Glomerular visceral epithelial cell (primary cell): ENCODE data around the gene ZNF189.

Experiments
- DNase-seq: peaks from one replicate; pipeline ENCODE4 v3.0.0-alpha.2; 2016; ENCODE audit errors: extremely low spot score

Gene ZNF189

GRCh38 chr9:101418518-101419430 lies 20.1 kb downstream of the ZNF189 start:
- no peak for DNase-seq

DNA sequence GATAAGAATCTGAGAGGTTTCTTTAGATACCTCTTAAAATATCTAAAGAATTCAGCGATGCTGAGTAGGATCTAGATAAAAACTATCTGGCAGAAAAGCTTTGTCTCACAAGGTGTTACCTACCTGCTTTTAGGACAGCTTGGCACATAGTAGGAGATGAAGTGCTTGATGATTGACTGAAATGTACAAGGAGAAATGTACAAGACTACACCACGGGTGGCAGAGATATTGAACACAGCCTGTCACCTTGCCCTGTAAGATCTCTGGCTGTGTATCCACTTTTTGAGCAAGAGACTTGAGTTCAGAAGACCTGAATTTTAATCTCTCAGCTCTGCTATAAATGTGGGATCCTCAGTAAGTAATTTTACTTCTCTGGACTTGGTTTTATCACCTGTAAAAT lies 21.2 kb downstream of the ZNF189 start:
- DNase-seq = no peak

DNA sequence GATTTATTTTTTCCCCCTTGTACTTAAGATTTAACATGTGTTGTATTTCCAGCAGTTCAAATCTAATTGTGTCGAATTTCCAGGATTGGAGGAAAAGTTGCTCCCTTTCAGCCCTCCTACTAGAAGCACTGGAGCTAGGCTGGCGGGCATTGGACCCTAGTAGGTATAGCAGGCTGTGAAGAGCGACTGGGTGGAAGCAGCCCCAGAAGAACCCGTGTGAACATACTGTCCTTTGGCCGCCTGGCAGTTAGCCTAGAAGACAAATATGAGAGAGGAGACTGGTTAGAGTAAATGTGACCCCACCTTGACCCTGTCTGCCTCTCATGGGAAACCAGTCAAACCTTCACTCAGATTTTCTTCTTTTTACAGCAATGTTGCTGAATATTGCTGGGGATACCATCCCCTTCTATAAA lies 23.0 kb downstream of the ZNF189 start:
- DNase-seq = no peak

- no peak for DNase-seq
These were observed 28.7 kb downstream of the ZNF189 start for GRCh38 chr9:101427358-101427757.

DNA sequence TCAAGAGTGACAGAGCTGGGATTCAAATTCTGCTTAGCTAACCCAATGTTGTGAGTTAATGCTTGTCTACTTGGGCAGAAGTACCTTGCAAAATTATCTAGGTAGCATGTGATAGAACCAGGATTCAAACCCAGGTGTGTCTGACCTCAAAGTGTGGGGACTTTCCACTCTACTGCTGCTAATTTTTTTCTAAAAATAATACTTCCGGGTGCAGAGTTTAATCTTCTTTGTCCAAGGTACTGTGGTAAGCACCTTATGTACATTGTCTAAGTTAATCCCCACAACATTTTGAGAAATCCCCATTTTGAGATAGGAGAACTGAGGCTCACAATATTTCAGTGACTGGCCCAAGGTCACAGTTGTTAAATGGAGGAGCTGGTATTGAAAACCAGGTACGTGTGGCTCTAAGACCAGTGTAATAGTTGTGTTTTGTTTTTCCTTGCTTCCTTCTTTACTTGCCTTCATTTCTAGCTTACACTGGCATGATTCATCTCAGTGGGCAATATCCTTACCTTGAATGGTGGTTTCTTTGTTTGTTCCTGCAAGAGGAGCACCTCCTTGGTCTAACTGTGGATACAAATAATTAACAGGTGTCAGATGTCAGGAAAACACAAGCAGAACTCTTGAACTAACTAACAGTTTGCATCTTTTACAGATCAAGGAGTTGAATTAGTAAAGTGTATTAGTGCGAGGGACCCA lies 29.5 kb downstream of the ZNF189 start:
- no peak for DNase-seq

- DNase-seq = no peak
These were observed 30.3 kb downstream of the ZNF189 start for GRCh38 chr9:101428909-101429308.

- no peak for DNase-seq
These were observed 31.1 kb downstream of the ZNF189 start for GRCh38 chr9:101429736-101430135.

- no peak for DNase-seq
These were observed 33.5 kb downstream of the ZNF189 start for GRCh38 chr9:101432171-101432570.

- no peak for DNase-seq
These were observed 34.1 kb downstream of the ZNF189 start for GRCh38 chr9:101432740-101433139.

GRCh38 chr9:101433229-101433628 lies 34.6 kb downstream of the ZNF189 start:
- DNase-seq = no peak

DNA sequence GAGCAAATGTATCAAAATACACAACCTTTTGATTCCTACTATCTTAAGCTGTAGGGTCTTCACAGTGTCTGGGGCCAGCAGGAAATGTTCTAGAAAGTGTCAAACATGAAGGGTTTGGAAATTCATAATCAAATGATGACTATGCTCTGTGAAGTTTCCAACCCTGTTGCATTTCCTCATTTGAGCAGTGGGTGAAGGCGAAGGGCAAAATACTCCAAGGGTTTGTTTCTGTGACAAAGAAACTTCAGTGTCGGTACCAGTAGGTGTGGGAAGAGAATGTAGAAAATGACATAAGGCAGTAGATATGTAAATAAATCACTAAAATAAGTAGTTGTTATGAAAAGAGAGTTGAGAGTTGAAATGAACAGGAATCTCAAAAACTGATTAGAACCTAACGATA lies 36.3 kb downstream of the ZNF189 start:
- DNase-seq = no peak

GRCh38 chr9:101435601-101436079 lies 37.0 kb downstream of the ZNF189 start, which contains the start of gene ALDOB:
ALDOB (minus strand) TSS chr9:101435774; CDS start chr9:101430887, 4,887 bp downstream.
- no peak for DNase-seq

DNA sequence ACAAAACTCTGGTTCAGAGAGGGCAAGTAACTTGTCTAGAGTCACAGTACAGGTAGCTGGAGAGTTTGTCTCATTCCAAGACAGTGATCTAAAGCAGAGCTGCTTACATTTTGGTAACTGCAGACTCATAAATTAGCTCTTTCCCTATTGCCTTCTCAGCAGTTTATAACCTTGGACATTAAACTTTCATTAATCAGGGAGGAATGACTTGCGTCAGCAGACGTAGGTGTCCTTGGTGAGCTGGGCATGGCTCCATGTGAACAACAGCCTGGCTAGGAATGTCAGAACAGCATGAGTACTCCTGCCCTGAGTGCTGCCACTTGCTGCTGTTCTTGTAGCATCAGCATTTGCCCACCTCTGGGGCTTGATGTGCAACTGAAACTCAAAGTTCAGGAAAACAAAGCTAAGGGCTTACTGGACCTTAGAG lies 39.2 kb downstream of the ZNF189 start:
- no peak for DNase-seq

DNA sequence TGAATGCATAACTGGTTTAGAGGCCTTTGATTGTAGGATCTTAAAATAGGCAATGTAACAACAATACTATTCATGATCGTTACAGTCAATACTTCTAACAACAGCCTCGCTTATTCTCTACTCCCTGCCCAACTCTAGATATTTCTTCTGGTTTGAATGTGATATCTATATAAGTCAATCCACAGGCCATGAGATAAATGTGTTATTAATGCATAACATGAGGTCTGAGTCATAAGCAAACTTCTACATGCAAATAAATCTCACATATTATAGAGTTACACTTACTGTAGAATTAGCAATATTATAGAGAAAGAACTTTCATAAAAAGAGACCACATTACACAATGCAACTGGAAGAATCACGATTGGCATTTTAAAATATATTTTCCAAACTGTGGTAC lies 39.9 kb downstream of the ZNF189 start:
- DNase-seq = no peak

DNA sequence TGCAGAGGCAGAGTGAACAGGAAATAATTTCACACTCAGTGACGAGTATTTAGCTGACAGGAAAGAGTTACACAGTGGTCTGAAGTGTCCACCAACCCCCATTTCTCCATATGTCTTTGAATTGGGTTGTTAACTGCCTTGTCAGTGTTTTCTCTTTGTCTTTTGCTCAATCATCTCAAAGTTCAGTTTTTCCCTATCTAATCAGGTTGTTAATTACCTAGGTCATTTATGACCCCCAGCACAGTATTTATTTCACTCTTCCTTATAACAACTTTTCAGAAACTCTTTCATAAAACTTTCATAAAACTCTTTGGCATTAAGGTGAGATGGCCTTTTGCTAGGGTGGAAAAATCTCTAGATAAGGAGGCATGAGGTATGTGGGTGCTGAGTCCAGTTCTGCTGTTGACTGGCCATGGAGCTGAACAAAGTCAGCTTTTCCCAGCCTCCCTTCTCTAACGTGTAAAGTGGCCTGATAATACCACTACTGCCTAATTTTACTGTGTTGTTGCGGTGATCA lies 42.1 kb downstream of the ZNF189 start:
- DNase-seq = no peak

- no peak for DNase-seq
These were observed 43.7 kb downstream of the ZNF189 start for GRCh38 chr9:101442318-101442717.

GRCh38 chr9:101442736-101443135 lies 44.1 kb downstream of the ZNF189 start:
- DNase-seq = no peak

- DNase-seq = no peak
These were observed 44.7 kb downstream of the ZNF189 start for GRCh38 chr9:101443364-101443771.

DNA sequence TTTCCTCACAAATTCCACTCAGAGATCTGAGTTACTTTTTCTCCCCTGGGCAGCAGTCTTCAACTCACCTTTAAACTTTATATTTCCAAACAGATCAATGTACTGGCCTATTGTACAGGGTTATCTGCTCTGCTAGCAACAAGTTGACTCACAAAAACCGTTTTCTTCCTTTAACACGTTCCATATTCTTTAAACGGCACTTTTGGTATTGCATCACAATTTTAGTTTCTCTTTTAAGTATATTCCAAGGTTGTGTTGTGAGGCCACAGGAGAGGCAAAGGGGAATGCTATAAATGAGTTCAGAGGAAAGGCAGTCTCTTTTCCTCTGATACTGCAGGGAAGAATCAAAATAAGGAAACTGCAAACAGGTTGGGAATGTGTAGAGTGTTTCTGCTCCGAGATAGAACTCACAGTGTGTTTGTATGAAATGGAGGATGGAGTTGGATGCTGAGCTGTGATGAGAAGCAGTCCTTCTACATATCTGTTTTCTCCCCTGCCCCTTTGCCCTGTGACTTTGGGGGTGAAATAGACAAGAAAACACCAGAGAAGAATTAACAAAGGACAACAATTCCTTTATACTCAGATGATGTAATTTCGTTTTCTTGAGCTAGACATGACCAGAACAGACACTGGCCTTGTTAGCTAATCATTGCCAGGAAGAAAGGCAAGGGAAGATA lies 46.8 kb downstream of the ZNF189 start:
- DNase-seq = peak; percentile 32

GRCh38 chr9:101446732-101447131 lies 48.1 kb downstream of the ZNF189 start:
- no peak for DNase-seq

DNA sequence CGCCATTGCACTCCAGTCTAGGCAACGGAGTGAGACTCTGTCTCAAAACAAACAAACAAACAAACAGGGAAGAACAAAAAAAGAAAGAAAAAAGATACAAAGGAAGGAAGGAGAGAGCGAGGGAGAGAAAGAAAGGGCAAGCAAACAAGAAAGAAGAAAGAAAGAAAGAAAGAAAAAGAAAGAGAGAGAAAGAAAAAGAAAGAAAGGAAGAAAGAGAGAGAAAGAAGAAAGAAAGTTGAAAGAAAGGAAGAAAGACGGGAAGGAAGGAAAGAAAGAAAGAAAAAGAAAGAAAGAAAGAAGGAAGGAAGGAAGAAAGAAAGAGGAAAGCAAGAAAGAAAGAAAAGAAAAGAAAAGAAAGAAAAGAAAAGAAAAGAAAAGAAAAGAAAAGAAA lies 50.0 kb downstream of the ZNF189 start:
- DNase-seq = no peak
